Calu3 (cell line): ENCODE data around the gene CTDNEP1. TPM values are rescaled to one million over a fixed set of nuclear protein-coding genes. Genes with fewer than 3 reads are reported as not detected.

Source experiments
- BruUV-seq: library from RNA; stranded (reverse); fragments of 400-500 nt; replicated peaks from 2 replicates; lab custom pipeline; 2021; lab: Mats Ljungman, UMichigan
- CTCF ChIA-PET: fragments of 300-600 bp; sonication (Branson Sonifier 250); formaldehyde crosslinking; loops from one replicate; lab custom pipeline; 2022; ENCODE audit warnings: antibody characterized with exemption; lab: Charles Lee
- DNase-seq: peaks from one replicate; pipeline ENCODE4 v3.0.0; 2022
- H3K27ac Mint-ChIP-seq: one replicate; pipeline ENCODE4 v1.8.0; 2022; ENCODE audit warnings: mixed read lengths; ENCODE audit not compliant: unreplicated experiment
- H3K27me3 Mint-ChIP-seq: one replicate; pipeline ENCODE4 v1.8.0; 2022; ENCODE audit warnings: mixed read lengths; ENCODE audit not compliant: unreplicated experiment
- H3K36me3 Mint-ChIP-seq: one replicate; pipeline ENCODE4 v1.8.0; 2022; ENCODE audit warnings: mild to moderate bottlenecking, moderate library complexity, mixed read lengths; ENCODE audit not compliant: insufficient read depth, unreplicated experiment
- H3K4me1 Mint-ChIP-seq: one replicate; pipeline ENCODE4 v1.8.0; 2022; ENCODE audit warnings: mild to moderate bottlenecking, low read depth, mixed read lengths; ENCODE audit not compliant: unreplicated experiment
- H3K4me3 Mint-ChIP-seq: one replicate; pipeline ENCODE4 v1.8.0; 2022; ENCODE audit warnings: mild to moderate bottlenecking, low read depth, moderate library complexity, mixed read lengths; ENCODE audit not compliant: unreplicated experiment
- H3K9me3 Mint-ChIP-seq: one replicate; pipeline ENCODE4 v1.8.0; 2022; ENCODE audit warnings: low read depth, mixed read lengths; ENCODE audit not compliant: unreplicated experiment
- intact Hi-C: fragments of 100-400 bp; cut with micrococcal nuclease; formaldehyde crosslinking; loops from one replicate; pipeline ENCODE4 v1.10.0; 2022; ENCODE audit not compliant: unreplicated experiment
- total RNA-seq: library from RNA; stranded (reverse); gene quantifications from 2 replicates; pipeline ENCODE4 v1.2.3, GENCODE V29; 2022
- TF ChIP-seq, protein P1 (sequence below): fragments of 200-600 bp; IDR thresholded peaks from one replicate; pipeline ENCODE4 v1.8.0; 2022; ENCODE audit warnings: antibody characterized with exemption; ENCODE audit not compliant: unreplicated experiment

The CTDNEP1 gene
- total RNA-seq, 1 experiment from 2014 or later: 85.2 TPM

- intact Hi-C loops: no loop called here
- peaks cover 53% of the 10 kb centered on the region for H3K36me3 Mint-ChIP-seq
- peak overlapping the region; percentile 52 for H3K27ac Mint-ChIP-seq
- no TSS peak for BruUV-seq
- CTCF ChIA-PET: interaction anchor here (1.3 kb wide), 1 partner anchor 16 kb away, joined by 3 read pairs; the partner anchor contains the start of gene DVL2
- TF ChIP-seq, protein P1, sequence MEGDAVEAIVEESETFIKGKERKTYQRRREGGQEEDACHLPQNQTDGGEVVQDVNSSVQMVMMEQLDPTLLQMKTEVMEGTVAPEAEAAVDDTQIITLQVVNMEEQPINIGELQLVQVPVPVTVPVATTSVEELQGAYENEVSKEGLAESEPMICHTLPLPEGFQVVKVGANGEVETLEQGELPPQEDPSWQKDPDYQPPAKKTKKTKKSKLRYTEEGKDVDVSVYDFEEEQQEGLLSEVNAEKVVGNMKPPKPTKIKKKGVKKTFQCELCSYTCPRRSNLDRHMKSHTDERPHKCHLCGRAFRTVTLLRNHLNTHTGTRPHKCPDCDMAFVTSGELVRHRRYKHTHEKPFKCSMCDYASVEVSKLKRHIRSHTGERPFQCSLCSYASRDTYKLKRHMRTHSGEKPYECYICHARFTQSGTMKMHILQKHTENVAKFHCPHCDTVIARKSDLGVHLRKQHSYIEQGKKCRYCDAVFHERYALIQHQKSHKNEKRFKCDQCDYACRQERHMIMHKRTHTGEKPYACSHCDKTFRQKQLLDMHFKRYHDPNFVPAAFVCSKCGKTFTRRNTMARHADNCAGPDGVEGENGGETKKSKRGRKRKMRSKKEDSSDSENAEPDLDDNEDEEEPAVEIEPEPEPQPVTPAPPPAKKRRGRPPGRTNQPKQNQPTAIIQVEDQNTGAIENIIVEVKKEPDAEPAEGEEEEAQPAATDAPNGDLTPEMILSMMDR: no peak
- H3K27me3 Mint-ChIP-seq: peaks cover 21% of the 10 kb centered on the region
- H3K4me1 Mint-ChIP-seq: peaks cover 10% of the 10 kb centered on the region
- no peaks in the 10 kb centered on the region for H3K9me3 Mint-ChIP-seq
- H3K4me3 Mint-ChIP-seq: peak overlapping the region; percentile 96
- no peak for DNase-seq
Measured at GRCh38 chr17:7218758-7219157, 32.8 kb downstream of the CTDNEP1 start.

DNA sequence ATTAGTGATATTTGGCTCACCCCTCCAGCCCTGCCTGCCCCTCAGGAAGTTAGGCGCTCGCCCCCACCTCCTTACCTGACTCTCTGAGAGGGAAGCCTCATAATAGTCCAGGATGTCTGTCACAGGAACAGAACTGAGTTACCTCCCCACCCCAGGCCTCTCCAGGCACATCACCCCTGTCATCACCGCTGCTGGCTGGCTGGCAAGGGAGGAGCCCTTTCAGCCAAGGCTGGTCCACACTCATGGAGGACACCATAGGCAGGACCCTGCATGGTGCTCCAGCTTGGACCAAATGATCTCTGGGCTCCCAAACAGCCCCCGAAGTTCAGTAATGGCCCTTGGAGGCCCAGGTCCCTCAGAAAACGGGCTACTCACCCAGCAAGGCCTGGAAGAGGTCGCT, 33.4 kb downstream of the CTDNEP1 start:
- H3K27me3 Mint-ChIP-seq: peaks cover 27% of the 10 kb centered on the region
- H3K4me3 Mint-ChIP-seq: peak overlapping the region; percentile 96
- no peak for DNase-seq
- CTCF ChIA-PET: no interaction called here
- H3K4me1 Mint-ChIP-seq: peaks cover 16% of the 10 kb centered on the region
- no peaks in the 10 kb centered on the region for H3K9me3 Mint-ChIP-seq
- H3K27ac Mint-ChIP-seq: no peak overlapping the region
- TF ChIP-seq, protein P1: no peak
- peaks cover 52% of the 10 kb centered on the region for H3K36me3 Mint-ChIP-seq
- intact Hi-C loops: no loop called here
- no TSS peak for BruUV-seq

GRCh38 chr17:7217113-7217987, 34.2 kb downstream of the CTDNEP1 start:
- TF ChIP-seq, protein P1: no peak
- Mint-ChIP-seq H3K4me3 (no peak overlapping the region), H3K27ac (no peak overlapping the region), H3K36me3 (peaks cover 44% of the 10 kb centered on the region), H3K9me3 (no peaks in the 10 kb centered on the region), H3K4me1 (peaks cover 17% of the 10 kb centered on the region), H3K27me3 (peaks cover 35% of the 10 kb centered on the region)
- CTCF ChIA-PET: no interaction called here
- no peak for DNase-seq
- no TSS peak for BruUV-seq
- intact Hi-C loops: no loop called here

DNA sequence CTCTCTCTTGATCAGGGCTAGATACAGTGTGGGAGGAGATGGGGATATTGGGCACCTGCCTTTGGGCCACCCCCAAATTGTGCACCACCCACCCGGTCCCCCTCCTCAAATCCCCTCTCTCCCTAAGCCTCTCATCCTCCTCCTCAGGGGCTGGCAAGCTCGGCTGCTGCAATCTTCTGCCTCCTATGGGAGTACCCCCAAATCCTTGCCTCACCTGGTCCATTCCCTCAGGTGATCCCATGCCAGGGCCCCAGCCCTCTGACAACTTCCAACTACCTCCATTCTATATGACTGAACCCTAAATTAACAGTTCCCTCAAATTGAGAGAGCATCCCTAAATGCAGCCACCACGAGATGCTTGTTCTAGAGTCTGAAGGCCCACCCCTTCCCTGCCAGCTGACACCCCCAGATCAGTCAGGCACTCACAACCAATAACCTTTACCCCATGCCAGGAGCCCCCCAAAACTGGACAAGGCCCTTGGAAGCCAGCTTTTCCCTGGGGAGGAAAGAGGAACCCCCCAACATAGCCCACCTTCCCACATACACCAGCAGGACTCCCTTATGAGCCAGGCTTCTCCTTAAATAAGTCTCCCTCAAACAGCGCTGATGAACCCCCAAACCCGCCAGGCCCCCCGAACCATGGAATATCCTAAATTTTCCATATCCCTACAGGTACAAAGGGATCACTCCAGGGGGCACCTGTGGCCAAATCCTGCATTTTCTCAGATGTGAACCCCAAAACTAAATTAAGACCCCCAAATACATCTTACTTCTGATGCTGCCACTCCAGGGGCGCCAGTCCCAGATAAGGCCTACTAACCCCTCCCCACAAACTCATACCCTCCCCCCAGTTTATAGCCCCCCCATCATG, 35.1 kb downstream of the CTDNEP1 start:
- BruUV-seq: no TSS peak
- TF ChIP-seq, protein P1: no peak
- no peak overlapping the region for H3K27ac Mint-ChIP-seq
- H3K4me3 Mint-ChIP-seq: no peak overlapping the region
- intact Hi-C loops: no loop called here
- CTCF ChIA-PET: no interaction called here
- peaks cover 41% of the 10 kb centered on the region for H3K36me3 Mint-ChIP-seq
- no peak for DNase-seq
- H3K27me3 Mint-ChIP-seq: peaks cover 44% of the 10 kb centered on the region
- H3K9me3 Mint-ChIP-seq: no peaks in the 10 kb centered on the region
- H3K4me1 Mint-ChIP-seq: peaks cover 17% of the 10 kb centered on the region
